Measurements from ENCODE around the gene QRICH2.
A peak's percentile ranks its signal among the peaks of the same experiment; 100 is the strongest.
"Not testable (repeated sequence)": the region's sequence is repeated elsewhere in the genome, so short reads cannot be mapped to it uniquely, and the experiment has no call there.

Gene QRICH2

GRCh38 chr17:76278268-76278908 lies 29.7 kb downstream of the QRICH2 start:
- no peak for DNase-seq (ENCODE audit: low read depth in 2 of 2)

DNA sequence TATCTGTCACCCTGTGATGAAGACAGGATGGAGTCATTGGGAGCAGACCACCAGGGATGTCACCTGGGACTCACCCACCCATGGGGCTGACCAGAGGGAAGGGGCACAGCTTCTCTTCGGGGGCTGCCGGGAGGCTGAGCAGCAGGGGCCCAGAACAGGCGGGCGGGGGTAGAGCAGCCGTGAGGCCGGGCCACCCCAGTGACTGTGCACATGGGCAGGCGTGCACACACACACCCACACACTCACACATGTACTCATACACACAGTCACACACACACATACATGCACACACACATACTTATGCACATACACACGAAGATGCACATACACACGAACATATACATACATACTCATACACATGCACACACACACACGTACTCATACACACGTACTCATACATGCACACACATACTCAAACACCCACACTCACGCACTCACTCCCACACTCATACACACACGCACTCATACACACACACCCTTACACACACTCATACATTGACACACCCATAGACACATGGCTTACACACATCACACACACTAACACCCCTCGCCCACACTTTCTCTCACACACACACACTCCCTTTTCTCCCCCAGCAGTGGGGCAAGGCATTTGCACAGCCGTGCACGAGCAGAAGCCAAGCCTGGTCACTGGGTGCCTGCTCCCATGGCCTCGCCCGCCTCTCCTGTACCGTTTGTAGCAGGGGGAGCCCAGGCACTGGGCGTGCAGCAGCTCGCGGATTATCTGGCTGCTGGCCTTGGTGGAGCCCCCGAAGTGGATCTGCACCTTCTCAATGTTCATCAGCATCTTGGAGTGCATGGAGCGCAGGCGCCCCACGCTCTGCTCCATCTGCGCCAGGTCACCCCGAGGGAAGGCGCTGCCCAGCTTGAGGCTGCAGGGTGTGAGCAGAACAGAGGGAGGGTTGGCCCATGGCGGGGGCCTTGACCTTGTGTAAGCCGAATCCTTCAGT lies 30.5 kb downstream of the QRICH2 start:
- no peak for DNase-seq (ENCODE audit: low read depth in 2 of 2)

GRCh38 chr17:76276461-76277299 lies 31.4 kb downstream of the QRICH2 start:
- no peak for DNase-seq (ENCODE audit: low read depth in 2 of 2)

- no peak for DNase-seq (ENCODE audit: low read depth in 2 of 2)
Measured at GRCh38 chr17:76276069-76276431, 32.0 kb downstream of the QRICH2 start.

DNA sequence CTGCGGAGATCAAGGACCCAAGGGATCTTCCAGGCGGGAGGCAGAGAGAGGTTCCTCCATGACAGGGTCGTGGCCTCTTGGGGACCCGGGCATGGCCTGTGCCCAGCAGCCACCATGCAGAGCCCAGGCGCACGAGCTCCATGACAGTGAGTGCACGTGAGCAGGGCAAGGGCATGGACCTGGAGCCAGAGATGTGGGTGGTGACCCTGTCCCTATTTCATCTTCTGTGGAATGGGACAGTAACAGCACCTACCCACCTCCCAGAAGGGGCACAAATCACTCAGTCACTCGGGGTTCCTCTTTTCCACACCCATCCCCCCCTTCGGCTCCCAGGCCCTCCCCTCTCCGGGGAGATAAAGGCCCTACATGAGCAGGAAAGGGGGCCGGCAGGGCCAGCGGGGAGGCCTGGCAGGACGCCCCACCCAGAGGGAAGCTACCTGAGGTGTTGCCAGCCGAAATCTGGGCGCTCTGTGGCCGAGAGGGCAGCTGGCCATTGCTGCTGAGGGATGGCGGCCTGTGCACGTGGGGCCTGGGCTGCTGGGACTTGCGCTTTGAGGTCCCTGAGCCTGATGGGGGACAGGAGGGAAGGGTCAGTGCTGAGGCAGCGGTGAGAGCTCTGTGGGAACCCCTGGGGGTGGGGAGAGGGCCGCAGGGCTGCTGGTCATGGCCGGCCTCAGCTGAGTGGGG lies 32.6 kb downstream of the QRICH2 start:
- no peak for DNase-seq (ENCODE audit: low read depth in 2 of 2)

DNA sequence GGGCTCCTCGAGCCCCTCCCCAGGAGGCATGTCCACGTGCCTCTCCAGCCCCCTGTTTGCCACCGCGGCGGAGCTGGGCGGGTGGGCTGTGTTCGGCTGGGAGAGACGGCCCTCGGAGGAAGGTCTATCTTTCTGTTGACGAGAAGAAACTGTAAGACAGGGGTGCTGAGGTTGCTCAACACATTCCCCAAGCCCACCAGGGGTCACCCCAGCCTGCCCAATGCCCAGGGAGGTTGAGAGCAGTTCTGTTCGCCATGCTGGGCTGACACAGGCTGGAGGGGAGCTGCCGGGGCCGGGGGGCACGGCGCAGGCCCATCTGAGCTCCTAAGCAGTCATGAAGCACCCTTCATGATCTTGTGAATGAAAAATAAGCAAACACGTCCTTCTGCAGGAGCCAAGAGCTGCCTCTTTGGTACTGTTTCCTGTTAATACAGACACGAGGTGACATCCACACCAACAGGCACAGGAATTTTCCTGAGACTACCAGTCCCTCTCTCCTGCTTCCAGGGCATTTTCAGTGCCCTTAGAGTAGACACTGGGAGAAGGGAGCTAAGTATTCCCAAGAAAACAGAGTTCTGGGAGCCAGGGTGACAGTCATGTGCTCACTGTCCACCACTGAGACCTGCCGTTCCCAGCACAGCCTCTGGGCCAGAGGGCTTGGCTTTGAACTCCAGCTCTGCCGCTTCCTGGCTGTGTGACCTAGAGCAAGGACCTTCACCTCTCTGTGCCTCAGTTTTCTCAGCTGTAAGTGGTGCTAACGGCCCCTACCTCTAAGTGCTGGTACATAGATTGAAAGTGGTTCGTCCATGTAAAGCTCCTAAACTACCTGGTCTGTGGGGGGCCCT lies 33.7 kb downstream of the QRICH2 start:
- no peak for DNase-seq (ENCODE audit: low read depth in 2 of 2)

GRCh38 chr17:76273445-76274111 lies 34.5 kb downstream of the QRICH2 start:
- DNase-seq (ENCODE audit: low read depth in 2 of 2) = no peak

DNA sequence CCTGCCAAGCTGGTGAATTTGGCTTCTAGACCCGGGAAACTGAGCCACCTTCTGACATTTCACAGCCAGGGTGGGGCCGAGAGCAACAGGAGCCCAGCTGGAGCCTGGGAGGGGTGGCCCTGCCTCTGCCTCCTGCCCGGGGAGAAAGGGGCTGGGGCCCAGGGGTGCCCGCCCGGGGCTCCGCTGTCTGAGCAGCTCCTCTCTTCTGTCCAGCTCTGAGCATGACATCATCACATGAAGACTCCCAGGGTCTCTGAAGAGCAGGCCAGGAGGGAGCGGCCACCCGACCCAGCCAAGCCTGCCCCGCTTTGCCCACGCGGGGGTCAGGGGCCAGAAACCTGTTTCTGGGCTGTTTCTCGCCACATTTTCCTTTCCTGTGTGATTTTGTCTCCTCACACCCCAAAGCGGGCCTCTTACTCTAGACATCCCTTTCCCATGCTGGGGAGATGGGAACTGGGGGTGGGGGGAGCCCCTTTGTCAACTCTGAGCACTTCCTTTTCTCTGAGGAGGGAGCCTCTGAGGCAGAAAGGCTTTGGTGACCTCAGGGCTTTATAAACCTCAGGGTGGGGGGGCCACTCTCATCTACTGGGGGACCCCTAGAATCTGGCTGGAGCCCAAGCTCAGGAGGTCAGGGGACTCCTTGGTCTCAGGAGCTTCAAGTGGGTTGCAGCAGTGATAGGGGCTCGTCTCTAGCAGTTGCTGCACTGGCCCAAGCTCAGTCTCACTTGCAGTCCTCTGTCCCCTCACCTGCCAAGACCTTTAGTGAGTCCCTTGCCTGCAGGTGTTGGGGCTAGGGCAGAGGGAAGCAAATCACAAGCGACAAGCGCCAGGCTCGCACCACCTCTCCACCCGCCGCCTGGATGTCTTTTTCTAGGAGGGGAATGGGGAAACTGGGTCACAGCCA lies 35.3 kb downstream of the QRICH2 start:
- peak in 1 of 2 donors; percentile 58 for DNase-seq (ENCODE audit: low read depth in 2 of 2)

DNA sequence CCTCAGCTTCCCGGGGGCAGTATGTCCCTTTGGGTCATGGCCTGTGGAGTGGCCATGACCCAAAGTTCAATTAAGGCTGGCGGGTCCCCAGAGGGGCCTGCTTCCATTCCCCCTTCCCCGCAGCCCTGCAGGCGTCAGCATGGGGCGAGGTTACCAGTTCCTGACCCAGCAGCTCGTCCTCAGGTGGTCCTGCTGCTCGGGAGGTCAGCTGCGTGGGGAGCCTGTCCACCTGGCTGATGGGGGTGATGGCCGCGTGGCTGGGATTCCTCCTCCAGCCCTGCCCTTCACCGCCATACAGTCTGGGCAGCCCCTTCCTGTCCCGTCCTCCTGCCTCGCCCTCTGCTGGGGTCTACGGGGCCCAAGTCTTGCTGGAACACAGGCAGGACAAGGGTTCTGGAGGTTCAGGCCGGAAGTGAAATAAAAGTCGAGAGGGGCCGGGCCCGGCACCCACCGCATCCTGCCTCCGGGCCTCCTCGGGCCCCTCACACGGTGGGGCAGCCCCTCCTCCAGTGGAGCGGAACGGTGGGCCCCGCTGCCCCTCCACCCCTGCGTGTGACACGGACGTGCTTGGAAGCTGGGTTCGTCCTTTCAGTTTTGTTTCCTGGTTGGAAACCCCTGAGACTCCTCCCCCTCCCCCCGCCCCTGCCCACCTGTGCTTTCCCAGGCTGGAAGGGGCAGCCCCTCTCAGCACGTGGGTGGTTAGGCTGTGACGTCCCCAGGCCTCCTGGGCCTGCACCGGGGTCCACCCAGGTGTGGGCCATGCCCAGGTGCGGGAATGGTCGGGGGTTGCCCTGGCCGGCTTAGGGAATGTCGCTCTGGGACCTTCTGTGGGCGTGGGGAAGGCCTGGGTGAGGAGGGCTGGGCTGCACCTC lies 36.2 kb downstream of the QRICH2 start:
- DNase-seq (ENCODE audit: low read depth in 2 of 2) = peak; percentile 89 to 92

DNA sequence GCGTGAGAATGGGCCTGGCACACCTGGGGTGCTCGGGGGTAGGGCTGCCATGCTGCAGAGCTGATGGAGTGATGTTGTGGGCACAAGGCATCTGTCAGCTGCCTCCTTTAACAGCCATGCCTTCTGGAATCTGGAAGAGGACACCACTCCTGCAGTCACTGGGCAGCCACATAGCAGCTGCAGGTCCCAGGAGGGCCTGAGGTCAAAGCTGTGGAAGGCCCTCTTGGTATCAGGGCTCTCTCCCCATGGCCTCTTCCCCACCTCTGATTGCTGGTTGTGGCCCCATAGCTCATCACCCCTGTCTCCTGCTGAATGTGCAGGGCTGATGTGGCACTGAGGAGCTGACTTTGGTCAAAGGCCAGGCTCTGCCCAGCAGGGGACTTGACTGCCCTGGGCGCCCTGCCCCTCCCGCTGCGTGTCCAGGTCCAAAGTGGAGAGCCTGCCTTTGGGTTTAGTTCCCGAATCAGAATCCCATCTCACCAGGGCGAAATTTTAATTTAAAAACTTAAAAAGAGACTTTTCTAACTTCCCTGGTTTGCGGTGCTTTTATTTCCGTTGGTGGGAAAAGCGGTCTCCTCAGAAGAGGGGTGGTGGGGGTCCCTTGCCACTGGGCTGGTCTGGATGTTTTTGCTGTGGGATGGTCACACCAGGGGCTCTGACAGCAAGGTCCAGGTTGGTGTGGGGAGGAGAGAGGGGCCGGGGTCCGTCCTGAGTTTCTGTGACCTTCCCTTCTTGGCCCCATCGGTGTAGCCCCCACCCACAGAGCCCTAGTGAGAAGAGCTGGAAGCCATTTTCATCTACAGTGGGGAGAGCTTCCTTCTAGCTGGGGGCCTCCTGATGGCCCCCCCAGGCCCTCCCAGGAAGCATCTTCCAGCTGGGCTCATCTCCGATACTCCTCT lies 37.1 kb downstream of the QRICH2 start:
- no peak for DNase-seq (ENCODE audit: low read depth in 2 of 2)

- DNase-seq (ENCODE audit: low read depth in 2 of 2) = no peak
Measured at GRCh38 chr17:76270127-76270592, 37.9 kb downstream of the QRICH2 start.

DNA sequence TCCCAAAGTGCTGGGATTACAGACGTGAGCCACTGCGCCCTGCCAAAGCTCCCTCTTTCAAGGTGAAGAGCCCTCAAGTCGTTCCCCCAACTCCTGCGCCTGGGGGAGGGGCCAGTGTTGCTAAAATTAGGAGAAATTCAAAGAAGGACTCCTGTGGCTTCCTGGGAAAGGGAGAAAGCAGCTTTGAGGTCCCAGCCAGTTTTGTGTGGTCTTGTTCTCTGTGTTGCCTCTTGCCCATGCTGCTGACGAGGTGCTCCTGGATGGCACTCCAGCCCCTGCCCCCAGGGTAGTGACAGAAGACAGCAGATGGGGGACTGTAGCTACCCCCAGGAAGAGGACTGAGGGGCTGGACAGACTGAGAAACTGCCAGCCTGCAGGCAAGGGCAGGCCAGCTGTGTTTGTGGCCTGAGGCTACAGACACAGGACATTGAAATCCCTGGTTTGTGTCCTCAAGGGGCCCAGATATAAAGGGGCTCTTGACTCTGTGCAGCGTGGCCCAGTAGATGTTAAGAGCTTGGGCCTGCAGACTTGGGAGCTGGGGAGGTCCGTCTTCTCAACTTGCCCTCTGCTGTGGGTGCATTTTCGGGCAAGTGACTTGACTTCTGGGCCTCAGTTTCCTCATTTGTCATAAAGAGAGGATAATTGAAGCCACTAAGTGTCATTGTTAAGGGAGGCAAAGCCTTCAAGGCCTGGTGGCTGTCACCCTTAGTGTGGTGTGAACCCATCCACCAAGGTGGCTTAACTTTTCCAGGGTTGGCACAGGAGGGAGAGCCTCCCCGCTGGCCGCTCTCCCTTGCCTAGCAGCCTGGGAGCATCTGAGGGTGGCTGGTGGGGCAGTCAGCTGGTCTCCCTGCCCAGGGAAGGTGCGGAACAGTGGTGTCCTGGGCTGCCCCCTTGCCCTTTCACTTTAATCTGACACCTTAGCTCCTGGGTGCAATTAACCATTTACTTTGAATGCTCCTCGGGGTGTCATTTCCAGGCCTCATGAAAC lies 38.8 kb downstream of the QRICH2 start:
- no peak for DNase-seq (ENCODE audit: low read depth in 2 of 2)

- DNase-seq (ENCODE audit: low read depth in 2 of 2) = peak in 1 of 2 donors; percentile 73
Measured at GRCh38 chr17:76268015-76268749, 39.9 kb downstream of the QRICH2 start.

GRCh38 chr17:76267581-76268001 lies 40.5 kb downstream of the QRICH2 start:
- DNase-seq (ENCODE audit: low read depth in 2 of 2) = not testable (repeated sequence)

DNA sequence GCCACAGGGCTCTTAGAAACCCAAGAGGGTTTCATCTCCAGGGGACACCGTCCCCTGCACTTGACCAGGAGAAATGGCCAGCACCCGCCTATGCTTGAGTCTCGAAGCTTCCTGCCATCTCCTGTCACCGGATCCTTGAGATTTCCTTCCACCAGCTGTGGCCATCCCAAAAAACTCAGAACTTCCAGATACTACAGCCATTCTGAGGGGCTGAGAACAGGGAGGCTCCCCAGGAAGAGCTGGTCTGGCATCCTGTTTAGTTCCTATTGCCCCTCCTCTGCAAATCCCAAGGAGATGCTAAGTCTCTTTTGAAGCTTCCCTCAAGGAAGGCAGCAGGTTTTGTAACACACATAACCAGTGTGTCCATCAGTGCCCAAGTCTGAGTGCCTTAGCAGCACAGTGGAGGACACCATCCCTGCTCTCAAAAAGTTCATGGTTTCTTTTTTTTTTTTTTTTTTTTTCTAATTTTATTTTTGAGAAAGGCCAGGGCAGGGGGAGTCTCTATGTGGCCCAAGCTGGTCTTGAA lies 41.0 kb downstream of the QRICH2 start:
- no peak for DNase-seq (ENCODE audit: low read depth in 2 of 2)
